ENCODE measurements around the gene VIPR2.

- TF ChIP-seq POLR2A (IDR thresholded peaks at IDR 0.05) (no peak), CTCF (IDR thresholded peaks at IDR 0.05) (no peak)
Observed at GRCh38 chr7:158979023-158979529, 165.6 kb downstream of the VIPR2 start.
